Fibroblast of pulmonary artery (primary cell): ENCODE data around the gene TTLL5.

Experiments used
- DNase-seq: peaks from one replicate; pipeline ENCODE4 v3.0.0-alpha.2; 2010; ENCODE audit warnings: low read depth
- H3K4me3 ChIP-seq: replicated peaks from 2 replicates; pipeline ENCODE4 v1.5.1; 2011; ENCODE audit warnings: low read depth, mild to moderate bottlenecking, control low read depth, low read length, moderate library complexity
- CTCF ChIP-seq: IDR thresholded peaks from 2 replicates; pipeline ENCODE4 v1.5.1; 2011; ENCODE audit warnings: mild to moderate bottlenecking, control low read depth, low read length, inconsistent platforms; ENCODE audit errors: missing control alignments

TTLL5 gene

DNA sequence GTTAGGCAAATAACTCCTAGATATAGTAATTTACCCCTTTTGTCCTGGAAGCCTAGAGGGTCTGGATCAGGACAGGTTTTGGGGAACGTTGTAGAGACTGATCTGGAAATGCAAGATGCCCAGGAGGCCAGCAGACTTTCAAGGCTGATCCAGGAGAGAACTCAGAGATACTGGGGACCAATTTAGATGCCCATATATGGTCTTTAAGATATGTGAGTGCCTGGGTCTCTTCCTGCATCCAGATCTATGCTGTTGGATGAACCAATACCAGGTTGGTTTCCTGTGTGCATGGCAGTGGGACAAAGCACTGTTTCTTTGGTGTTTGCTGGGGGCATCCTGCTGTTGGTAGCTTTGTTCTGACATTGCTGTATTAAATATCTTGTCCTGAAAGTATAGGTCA is 5.8 kb upstream of the TTLL5 start:
- no peak for TF ChIP-seq CTCF
- no peak for DNase-seq
- H3K4me3 ChIP-seq, result no peak overlapping the region

GRCh38 chr14:75657331-75657730 is 3.7 kb upstream of the TTLL5 start:
- no peak for TF ChIP-seq CTCF
- no peak overlapping the region for H3K4me3 ChIP-seq
- peak; percentile 71 for DNase-seq

GRCh38 chr14:75658957-75659356 is 2.1 kb upstream of the TTLL5 start:
- DNase-seq, result no peak
- no peak for TF ChIP-seq CTCF
- no peak overlapping the region for H3K4me3 ChIP-seq

DNA sequence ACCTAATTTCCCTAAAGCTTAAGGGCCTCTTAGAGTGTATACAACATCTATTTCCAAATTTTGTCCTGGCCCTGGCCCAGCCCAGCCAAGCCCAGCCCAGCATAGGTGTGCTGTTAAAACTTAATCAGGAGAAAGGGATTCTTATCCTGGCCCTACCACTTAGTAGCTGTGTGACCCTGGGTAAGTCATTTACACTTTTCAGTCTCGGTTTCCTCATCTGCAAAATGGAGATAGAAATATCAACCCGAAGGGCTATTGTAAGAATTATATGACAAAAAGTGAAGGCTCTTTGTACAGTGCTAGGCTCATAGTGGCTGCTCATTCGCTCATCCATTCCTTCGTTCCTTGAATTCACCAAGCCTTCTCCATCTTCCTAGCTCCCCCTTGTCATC is 812 bp upstream of the TTLL5 start:
- no peak for DNase-seq
- TF ChIP-seq CTCF, result no peak
- peak overlapping the region; percentile 92 for H3K4me3 ChIP-seq

- TF ChIP-seq CTCF, result no peak
- no peak for DNase-seq
- peak overlapping the region; percentile 92 for H3K4me3 ChIP-seq
These were observed 411 bp downstream of the TTLL5 start for GRCh38 chr14:75661499-75661814.

- DNase-seq, result no peak
- no peak for TF ChIP-seq CTCF
- H3K4me3 ChIP-seq, result no peak overlapping the region
These were observed 1.9 kb downstream of the TTLL5 start for GRCh38 chr14:75662966-75663365.

GRCh38 chr14:75667099-75667765 is 6.2 kb downstream of the TTLL5 start:
- DNase-seq, result no peak
- H3K4me3 ChIP-seq, result no peak overlapping the region
- TF ChIP-seq CTCF, result no peak
